CD4-positive, alpha-beta T cell treated with Interleukin-10 for 1 hour (primary cell): ENCODE measurements around the gene CHIT1.

Experiments used
- DNase-seq: peaks from one replicate; pipeline ENCODE4 v3.0.0-alpha.2; 2020

CHIT1 gene

DNA sequence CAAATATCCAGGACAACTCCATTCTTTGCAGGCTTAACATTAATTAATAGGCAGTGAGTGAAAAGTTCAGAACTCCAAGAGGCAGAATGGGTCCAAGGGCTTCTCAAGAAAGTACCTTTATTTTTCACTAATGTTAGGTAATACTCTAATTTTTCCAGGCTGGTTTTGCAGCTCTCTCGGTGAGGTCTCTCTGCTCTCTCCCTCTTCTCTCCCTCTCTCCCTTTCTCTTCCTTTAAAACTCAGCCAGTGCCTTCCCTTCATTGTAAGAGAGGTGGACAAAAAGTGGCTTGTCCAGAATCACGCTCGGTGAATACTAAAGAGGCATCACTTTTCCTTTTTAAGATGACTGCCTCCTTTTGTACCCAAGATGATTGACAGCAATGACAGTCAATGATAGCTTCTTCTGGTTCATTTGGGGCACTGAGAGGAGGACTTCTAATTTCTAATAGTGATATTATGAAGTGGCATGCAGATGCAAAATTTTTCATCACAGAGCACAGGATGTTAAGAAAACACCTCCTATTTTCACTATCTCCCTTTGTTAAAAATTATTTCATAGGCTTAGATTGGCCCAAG, 41.7 kb downstream of the CHIT1 start:
- no peak for DNase-seq

DNA sequence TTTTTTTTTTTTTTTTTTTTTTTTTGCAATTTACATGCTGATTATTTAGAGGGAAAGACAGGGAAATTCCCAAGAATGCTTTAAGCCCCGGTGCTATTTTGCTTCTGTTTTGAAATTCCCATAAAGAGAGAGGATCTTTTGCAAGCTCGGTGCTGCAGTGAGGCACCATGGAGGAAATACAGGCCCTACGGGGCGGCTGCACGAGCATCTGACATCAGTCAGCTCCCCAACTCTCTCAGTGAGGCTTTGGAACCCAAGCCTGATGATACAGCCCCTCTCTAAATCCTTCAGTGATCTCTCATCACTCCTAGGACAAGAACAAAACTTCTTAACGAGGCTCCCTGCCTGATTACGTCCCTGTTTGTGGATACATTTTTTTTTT, 42.2 kb downstream of the CHIT1 start:
- DNase-seq: no peak

DNA sequence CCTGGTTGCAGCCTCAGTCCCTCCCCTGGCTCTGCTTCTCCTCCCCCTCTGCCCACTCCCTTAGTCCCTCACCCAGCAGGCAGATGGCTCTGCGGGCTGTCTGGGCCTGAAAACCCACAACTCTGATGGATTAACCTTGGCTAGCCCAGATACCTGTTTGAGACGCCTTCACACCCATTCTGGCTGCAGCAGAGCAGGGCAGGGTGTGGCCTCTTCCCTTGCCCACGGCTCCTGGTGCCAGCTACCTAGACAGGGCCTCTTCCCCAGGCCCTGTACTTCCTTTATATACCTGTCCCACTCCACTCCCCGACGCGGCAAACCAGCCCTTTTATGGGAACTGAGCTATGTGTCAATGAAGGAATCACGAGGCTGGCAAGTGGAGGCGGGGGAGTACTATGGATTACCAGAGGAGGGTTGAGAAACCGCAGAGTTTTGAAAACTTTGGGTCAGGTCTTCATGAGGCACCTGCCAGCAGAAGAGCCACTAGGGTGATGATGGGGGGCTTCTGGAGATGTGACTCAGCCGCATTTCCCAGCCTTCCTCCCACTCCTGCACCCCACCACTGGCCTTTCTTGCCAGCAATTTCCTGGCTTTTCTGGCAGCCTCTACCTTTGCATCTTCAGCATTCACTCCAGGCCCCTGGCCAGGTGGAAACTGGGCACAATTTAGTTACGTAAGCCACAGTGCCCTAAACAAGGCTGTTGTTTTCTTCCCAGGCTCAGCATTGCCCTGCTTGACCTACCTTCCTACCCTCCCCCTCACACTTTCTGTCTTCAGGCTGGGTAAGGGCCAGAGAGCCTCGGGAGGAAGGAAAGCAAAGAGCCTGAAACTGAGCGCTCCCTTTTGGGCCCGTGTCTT, 42.8 kb downstream of the CHIT1 start, which contains the start of gene CHI3L1:
TSS of gene CHI3L1 (minus strand) at position 259 of the 858 bp plus-strand sequence. CDS start at position 178, 81 bp downstream.
- no peak for DNase-seq

DNA sequence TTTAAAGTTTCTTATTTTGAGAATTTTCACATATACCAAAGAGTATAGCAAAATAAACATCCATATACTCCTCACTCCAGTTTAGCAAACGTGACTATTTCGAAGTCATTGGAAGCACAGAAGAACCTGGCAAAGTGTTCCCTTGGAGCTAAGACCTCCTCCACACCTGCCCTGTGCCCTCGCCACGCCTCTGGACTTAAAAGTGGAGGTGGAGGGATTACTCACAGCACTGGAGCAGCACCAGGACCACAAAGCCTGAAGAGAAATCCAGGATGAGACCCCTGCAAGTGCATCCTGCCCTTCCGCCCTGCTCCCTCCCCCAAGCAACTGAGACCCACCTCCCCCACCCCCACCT, 43.4 kb downstream of the CHIT1 start:
- DNase-seq: no peak

DNA sequence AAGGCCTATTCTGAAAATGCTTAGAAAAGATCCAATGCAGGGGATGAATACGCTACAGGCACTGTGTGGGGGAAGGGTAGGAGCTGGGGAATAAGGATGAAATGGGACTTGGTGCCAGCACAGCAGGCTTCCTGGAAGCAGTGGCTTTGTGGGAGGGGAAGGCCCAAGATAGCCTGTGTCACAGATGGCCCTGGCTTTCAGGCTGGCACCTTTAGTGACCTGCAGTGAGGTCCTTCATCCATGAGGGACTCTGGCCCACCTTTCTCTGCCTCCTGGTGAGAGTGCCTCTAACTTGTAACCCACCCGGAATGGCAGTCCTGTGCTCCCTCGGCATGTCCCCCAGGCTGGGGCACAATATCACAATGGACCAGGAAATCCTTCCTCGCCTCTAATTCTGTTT, 43.9 kb downstream of the CHIT1 start:
- no peak for DNase-seq

DNA sequence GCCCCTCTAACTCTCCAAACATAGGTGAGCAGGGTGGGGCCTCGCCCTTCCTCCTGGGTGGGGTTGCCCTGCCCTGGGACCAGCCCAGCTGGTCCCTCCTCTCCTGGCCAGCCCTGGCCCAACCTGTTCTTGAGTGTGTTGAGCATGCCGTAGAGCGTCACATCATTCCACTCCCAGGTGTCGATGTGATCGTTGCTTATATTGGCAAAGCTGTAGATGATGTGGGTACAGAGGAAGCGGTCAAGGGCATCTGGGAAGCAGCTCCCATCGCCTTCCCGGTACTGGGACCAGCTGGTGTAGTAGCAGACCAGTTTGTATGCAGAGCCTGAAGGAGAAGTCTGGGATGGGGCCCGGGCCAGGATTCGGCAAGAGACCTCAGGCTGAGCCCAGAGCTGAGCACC, 44.4 kb downstream of the CHIT1 start:
- no peak for DNase-seq

DNA sequence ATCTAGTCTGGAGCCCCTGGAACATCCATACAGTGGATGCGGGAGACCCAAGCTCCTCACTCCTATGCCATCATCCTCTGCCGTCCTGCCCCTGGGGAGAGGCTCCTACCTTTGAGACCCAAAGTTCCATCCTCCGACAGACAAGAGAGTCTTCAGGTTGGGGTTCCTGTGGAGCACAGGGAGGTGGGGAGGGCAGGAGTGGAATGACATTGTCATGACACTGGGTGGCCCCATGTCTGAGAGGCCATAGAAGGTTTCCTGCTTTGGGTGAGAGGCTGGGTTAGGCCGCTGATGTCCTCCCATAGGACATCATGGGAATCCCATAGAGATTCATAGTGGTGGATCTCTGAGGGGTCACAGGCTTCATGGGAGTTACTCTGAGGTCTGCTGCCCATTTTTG, 45.0 kb downstream of the CHIT1 start:
- no peak for DNase-seq

DNA sequence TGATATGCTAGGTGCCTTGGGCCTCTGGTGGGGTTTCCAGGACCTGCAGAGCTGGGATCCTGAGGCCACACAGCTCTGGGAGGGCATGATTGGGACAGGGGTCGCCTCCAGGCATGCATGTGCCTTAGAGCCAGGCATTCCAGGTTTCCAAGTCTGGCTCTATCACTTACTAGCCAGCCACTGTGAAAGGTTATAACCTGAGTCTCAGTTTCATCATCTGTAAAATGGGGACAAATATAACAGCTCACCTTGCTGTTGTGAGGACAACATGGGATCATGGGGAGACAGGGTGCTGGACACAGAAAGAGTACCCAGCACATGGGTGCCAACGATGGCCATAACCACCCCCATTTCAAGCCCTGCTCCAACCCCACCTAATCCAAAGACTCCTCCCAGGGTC, 45.6 kb downstream of the CHIT1 start:
- no peak for DNase-seq

DNA sequence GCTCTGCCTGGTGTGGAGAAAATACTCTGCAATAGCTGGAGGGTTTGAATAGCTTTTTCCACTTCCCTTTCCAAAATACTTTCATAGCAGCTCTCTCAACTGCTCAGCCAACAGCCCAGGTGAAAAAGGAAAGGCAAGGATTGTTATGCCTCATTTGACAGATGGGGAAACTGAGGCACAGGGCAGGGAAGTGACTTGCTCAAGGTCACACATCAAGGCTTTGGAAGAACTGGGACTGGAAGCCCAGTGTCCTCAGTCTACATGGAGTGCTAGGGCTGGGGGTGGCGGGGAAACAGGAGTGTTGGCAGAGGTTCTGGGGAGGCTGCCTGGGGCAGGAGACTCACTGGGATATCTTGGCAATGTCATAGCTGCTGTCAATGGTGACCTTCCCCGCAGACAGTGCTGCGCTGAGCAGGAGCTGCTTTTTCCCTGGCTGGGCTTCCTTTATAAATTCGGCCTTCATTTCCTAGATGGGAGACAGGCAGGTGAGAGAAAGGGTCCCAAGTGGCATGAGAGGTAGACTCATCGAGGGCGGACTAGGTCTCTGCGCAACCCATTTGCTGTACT, 47.0 kb downstream of the CHIT1 start:
- no peak for DNase-seq

DNA sequence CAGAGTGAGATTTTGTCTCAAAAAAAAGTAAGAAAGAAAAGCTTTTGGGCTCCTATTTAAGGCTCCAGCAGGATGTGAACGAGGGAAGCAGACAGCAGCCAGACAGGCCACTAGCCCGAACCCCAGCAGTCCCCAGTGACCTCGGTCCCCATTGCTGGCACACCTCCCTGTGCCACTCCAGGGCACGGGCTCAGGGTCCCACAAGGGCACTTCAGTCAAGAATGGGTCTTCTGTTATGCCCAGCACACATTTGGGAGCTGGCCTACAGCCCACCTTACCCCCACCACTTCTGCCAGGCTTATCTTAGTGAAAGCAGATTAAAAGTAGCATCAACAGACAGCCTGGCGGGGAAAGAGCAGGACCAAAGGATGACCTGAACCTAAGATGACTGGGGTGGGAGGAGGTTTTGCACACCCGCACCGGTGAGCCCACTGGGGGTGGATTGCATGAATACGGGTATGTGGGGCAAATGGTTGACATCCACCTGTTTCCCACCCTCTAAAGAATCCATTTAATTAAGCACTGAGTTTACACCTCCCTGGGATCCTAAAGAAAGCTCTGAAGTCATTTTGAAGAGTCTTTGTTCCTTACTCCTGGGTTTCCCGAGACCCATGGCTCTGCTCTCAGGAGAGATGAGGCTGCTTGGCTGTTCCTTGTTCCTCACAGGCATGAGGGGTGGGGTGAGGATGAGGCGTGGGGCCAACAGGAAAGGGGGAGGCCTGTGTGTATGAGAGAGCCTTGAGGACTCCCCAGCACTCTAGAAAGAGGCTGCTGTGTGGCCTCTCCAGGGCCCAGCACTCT, 47.7 kb downstream of the CHIT1 start:
- DNase-seq: no peak

DNA sequence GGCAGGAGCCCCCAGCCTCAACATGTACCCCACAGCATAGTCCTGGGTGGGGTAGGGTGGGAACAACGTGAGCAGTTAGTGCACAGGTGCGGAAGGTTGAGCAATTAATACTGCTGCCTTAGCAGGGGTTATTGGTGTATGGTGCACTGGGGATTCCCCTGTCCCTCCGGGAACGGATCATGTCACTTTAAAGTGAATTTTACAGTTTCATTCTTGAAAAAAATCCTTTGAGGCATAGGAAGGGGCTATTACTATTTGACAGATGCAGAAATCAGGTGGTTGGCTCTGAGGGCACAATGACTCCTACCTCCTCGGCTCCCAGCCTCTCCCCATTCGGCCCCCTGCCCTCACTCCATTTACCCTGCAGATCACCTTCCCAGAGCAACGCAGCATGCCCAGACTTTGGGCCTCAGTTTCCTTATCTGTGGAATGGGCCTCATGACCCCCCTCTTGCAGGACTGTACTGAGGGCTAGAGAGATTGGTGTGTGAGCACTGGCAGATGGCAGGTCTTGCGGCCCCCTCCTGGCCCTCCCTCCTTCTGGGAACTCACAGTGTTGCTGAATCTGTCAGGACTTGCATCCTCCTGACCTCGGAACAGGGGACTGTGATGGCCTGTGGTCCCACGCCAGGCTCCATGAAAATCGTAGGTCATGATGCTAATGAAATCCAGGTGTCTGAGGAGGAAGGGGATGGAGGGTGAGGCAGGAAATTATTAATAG, 48.7 kb downstream of the CHIT1 start:
- DNase-seq: no peak

DNA sequence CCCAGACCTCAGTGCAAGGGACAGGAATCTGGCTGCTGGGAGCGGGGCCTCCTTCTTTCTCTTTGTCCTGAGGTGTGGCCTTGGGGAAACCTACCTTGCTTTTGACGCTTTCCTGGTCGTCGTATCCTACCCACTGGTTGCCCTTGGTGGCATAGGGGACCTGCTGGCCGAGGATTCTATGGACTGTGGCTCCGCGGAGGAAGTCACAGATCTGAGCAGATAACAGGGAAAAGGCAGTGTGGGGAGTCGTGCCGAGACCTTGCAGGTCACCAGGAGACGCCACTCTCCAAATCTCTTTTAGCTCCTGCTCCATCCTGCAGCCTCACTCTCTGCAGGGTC, 49.8 kb downstream of the CHIT1 start:
- DNase-seq: no peak

DNA sequence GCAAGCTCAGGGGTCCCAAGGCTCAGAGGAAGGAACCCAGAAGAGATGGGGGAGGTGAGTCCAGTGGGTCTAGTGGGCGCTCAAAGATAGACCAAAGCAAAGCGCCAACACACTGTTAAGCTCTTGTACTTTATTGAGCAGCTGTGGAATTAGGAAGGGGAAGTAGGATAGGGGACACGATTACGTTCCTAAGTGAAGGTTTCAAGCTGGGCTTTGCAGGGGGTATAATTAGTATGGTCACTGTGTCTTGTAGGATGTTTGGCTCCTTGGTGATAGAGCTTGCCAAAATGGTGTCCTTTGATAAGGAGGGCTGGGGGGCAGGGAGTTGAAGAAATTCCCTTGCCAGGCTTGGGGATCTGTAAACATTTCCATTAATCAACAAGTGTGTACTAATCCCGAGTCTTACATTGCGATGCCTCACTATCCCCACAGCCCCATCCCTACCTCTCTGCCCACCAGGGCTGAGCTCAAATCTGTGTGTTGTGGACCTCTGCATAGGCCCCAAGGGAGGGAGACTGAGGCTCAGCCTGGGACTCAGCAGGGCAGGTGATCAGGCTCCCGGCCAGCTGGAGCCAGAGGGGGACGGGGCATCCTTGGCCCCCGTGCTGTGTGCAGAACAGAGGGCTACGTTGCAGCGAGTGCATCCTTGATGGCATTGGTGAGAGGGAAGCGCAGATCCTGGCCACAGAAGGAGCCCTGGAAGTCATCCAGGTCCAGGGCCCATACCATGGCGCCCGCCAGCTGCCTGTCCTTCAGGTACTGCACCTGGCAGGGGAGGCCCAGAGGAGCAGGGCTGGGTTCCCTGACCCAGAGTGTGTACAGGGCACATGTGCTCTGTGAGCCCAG, 50.4 kb downstream of the CHIT1 start:
- no peak for DNase-seq

DNA sequence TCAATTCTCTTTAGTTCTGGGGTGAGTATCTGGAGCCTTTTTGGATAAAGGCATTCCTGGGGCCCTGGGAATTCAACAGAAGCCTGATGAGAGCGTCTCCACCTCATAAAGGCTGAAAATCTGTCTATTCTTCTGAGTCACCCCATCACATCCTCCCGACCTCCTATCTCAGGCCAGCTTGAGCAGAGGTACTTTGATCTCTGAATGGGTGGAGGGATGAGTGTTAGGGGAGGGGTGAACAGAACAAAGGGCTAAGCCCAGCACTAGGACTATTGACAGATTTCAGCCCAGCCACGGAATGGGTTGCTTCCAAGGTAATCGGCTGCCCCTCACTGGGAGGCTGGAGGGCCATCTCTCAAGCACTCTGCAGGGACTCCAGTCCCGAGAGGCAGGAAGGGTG, 51.4 kb downstream of the CHIT1 start:
- no peak for DNase-seq

DNA sequence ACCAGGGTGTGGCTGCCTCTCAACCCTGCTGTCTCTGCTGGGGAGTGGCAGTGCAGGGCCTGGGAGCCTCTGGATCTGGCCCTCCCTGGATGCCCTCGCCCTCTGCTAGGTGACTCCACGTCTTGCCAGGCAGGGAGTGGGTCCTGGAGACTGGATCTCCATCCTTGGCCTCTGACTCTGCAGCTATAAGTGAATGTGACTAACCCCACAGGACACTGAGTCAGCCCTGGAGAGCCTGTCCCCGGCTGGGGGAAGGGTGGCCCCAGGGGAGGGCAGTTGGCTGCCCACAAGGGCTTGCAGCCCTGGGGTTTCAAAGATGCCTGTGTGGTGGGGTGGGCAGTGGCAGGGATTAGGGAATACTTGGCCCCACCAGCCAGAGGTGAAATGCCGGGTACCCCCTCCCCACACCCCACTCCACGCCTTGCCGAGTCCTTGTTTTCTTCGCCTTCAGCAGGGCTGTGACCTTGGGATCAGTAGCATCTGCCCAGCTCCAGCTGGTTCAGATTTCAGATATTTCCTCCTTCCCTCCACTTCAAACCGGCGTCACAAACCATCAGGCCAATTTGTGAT, 51.9 kb downstream of the CHIT1 start:
- no peak for DNase-seq

DNA sequence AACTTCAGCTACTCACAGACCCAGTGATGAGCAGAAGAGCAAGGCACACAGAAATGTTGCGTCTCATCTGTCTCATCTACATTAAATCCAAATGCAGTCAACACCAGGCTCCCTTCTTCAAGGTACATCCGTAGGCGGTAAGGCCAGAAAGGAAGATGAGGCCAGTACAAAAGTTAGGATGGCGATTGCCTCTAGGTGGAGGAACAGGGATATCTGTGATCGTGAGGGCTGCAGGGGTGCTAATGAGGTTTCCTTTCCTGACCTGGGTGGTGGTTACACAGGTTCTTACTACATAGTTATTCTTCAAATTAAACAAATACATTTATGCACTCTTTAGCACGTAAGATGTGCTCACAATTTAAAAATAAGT, 52.5 kb downstream of the CHIT1 start:
- no peak for DNase-seq

DNA sequence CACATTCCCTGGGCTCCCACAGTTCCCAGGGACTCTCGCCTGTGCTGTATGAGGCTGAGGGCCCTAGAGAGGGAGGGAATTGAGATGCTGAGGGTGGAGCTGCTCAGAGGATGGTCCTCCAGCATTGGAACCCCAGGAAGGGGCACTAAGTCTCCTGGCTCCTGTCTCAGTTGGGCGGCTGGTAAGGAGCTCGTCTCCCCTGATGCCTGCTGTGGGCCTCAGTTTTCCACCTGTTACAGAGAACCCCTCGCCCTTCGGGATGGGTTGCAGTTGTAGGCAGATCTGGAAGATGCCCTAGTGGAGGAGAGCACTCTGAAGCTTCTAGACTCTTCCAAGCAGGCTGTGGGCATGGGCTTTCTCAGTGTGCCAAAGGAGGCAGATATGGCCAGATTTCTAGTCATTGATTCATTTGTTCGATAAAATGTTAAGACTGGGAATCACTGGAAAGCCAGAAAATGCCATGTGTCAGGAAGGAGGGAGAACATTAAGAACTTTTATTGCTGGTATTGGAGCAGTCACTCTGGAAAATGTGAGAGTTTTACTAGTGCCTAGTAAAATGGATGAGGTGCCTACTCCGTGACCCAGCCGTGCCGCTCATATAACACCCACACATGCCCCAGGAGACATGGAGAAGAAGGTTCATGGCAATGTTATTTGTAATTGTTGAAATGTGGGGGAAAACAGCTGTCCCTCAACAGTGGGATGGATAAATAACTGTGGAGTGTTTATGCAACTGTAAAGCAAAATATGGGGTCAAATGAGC, 53.0 kb downstream of the CHIT1 start:
- no peak for DNase-seq

DNA sequence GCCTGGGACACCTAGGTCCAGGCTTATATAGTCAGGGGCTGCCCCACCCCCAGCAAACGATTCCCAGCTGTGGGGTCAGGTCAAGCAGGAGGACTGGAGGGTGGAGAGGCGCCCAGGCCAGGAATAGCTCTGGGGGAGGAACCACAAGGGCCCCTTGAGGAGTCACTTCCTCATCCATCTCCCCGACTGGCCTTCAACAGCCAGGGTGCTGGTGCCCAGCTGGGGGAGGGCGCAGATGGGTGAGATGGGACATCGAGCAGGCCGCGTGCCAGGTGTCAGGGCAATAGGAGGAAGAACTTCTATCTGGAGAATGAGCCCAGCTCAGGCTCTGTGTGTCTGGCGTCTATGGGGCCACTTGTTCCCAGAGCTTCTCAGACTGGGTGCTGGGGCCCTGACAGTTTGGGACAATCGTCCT, 53.6 kb downstream of the CHIT1 start:
- no peak for DNase-seq

DNA sequence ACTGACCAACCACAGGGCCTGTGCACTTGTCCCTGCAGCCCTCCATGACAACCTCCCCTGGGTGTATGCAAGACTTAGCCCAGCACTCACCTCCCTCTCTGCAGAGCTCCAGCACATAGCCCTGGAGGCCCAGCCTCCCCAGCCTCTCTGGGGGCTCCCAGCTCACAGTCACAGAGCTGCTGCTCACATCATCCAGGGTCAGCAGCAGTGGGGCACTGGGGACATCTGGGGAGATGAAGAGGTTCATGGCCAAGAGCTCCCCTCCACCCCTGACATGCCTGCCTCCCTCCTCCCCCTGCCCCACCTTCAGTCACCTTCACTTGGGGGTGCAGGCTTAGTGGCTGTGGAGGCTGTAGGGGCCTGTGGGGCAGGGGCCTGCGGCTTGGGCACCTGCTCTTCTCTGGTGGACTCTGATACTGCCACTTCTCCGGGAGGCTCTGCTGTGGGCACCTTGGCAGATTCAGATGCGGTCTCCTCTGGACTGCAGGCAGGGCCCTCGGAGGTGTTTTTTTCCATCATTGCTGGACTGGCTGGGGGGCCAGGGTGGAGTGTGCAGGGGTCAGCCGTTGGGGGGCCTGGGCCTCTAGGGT, 54.1 kb downstream of the CHIT1 start, which contains the start of gene MYBPH:
TSS of gene MYBPH (minus strand) at position 590 of the 590 bp plus-strand sequence. CDS start at position 519, 71 bp downstream.
- DNase-seq: no peak

DNA sequence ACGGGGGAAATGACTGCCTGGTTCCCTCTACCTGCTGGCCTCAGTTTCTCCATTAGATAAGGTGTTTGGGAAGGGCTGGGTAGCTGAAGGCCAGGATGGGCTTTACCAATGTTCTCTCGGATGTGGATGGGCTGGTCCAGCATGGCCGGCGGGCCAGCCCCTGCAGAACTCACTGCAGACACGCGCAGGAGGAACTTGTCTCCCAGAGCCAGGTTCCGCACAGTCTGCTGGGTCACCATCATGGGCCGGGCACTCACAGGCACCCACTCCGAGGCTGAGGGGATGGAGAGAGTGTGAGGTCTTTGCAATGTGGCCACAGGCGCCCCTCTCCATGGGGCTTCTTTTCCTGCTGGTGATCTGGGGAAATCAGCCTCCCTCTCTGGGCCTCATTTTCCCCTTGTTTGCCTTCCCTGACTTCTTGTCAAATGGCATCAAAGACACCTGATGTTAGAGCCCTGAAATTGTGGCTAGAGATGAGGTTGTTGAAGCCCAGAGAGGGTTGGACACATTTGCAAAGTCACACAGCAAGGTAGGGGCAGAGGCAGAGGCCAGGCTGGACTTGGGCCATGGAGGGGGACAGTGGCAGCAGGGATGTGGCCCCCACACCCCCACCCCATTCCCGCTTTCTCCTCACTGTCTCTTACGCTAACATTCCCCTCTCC, 55.0 kb downstream of the CHIT1 start:
- no peak for DNase-seq
